ENCODE results near the gene SEMA4D.

DNA sequence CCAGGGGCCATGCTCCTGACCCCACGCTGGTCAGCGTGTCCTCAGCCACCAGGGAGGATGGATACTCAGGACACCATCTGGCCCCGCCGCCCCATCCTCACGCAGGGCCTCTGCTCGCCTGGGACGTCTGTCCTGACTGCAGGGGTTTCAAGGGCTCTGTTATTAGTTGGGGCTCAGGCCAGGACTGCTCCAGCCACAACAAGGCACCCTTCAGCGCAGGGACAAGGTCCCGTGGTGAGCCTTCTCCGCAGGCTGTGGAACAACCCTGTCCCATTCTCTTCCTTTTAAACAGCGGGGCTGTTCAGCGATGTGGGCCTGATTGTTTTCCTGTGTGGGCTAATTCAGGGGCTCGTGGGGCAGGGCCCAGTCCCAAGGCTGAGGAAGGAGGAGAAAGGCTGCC lies 61.6 kb downstream of the SEMA4D start:
- TF ChIP-seq, protein P1, sequence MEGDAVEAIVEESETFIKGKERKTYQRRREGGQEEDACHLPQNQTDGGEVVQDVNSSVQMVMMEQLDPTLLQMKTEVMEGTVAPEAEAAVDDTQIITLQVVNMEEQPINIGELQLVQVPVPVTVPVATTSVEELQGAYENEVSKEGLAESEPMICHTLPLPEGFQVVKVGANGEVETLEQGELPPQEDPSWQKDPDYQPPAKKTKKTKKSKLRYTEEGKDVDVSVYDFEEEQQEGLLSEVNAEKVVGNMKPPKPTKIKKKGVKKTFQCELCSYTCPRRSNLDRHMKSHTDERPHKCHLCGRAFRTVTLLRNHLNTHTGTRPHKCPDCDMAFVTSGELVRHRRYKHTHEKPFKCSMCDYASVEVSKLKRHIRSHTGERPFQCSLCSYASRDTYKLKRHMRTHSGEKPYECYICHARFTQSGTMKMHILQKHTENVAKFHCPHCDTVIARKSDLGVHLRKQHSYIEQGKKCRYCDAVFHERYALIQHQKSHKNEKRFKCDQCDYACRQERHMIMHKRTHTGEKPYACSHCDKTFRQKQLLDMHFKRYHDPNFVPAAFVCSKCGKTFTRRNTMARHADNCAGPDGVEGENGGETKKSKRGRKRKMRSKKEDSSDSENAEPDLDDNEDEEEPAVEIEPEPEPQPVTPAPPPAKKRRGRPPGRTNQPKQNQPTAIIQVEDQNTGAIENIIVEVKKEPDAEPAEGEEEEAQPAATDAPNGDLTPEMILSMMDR (IDR thresholded peaks at IDR 0.05; ENCODE audit: low read length) = no peak
- TF ChIP-seq EZH2 (IDR thresholded peaks at IDR 0.05; ENCODE audit: borderline replicate concordance, low read length) = no peak

Data from OCI-LY1 (cell line).